NCI-H128 (cell line): ENCODE data around the gene MYH16.
"Not testable (repeated sequence)": the region's sequence is repeated elsewhere in the genome, so short reads cannot be mapped to it uniquely, and the experiment has no call there.

Source experiments
- DNase-seq: peaks from one replicate; lab custom pipeline; 2025; ENCODE audit not compliant: unreplicated experiment; lab: John Stamatoyannopoulos, UW

MYH16 gene

DNA sequence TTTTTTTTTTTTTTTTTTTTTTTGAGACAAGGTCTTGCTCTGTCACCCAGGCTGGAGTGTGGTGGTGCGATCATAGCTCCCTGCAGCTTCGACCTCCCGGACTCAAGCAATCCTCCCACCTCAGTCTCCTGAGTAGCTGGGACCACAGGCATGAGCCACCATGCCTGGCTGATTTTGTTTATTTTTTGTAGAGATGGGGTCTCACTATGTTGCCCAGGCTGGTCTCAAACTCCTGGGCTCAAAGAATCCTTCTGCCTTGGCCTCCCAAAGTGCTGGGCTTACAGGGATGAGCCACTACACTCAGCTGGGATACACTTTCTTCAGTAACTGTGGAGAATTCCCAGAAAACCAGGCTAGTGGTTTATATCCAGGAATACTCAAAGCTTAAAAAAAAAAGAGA lies 78.0 kb downstream of the MYH16 start:
- not testable (repeated sequence) for DNase-seq

- no peak for DNase-seq
Measured at GRCh38 chr7:99352247-99352646, 79.6 kb downstream of the MYH16 start.

GRCh38 chr7:99355098-99355497 lies 82.5 kb downstream of the MYH16 start:
- no peak for DNase-seq

DNA sequence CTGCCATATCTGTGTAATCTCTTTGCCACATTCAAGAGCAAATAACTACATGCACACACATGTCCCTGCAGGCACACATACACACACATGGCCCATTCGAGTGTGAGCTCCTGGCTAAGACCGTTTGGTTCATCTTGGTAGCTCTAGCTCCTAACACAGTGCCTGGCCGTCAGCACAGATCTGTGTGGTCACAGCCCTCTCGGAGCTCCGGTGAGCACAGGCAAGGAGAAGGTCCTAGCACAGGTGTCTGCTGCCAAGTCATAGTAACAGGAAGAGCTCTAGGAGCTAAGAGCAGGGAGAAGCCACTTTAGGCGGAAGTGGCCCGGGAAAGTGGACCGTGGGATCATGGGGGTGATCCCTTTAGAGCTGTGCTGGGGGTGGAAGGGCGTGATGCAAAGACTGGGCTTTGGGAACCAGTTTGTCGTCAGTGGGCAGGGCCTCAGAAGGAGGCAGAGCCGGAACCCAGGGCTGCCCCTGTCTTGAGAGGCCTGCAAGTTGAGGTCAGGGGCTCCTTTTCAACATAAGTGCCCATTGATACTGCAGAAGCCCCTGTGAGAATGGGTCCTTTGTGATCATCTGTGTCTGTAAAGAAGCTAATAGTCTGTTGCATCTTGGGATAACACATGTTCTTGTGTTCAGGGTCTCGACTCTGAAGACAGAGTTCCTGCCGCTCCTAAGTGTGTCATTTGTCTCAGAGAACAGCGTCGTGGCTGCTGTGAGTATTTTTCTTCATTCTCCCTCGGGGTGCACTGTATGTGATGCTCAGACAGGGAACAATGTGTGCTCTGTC lies 85.3 kb downstream of the MYH16 start:
- DNase-seq, result no peak

DNA sequence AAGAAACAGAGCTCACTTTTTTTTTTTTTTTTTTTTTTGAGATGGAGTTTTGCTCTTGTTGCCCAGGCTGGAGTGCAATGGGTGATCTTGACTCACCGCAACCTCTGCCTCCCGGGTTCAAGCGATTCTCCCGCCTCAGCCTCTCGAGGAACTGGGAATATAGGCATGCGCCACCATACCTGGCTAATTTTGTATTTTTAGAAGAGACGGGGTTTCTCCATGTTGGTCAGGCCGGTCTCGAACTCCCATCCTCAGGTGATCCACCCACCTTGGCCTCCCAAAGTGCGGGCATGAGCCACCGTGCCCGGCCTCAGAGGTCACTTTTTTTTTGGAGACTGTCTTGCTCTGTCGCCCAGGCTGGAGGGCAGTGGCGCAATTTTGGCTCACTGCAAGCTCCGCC lies 85.9 kb downstream of the MYH16 start:
- not testable (repeated sequence) for DNase-seq

- no peak for DNase-seq
Measured at GRCh38 chr7:99359465-99360154, 87.0 kb downstream of the MYH16 start.
